Astrocyte of the cerebellum (primary cell): ENCODE measurements around the gene GSTM5.
"Not testable (repeated sequence)": the region's sequence is repeated elsewhere in the genome, so short reads cannot be mapped to it uniquely, and the experiment has no call there.

Source experiments
- DNase-seq: peaks from one replicate; pipeline ENCODE4 v3.0.0-alpha.2; 2011; ENCODE audit warnings: low read depth
- H3K4me3 ChIP-seq: 2 replicates; pipeline ENCODE4 v1.5.1; 2011; ENCODE audit warnings: mild to moderate bottlenecking, low read depth, low read length, moderate library complexity
- CTCF ChIP-seq: IDR thresholded peaks from 2 replicates; pipeline ENCODE4 v1.5.1; 2012; ENCODE audit warnings: low read length, low read depth, moderate library complexity, mild to moderate bottlenecking; ENCODE audit errors: missing control alignments
- in situ Hi-C: cut with HindIII; loops from 2 replicates; pipeline ENCODE4 v1.10.0; 2017; ENCODE audit warnings: low sequenced_read_pairs

The GSTM5 gene

GRCh38 chr1:109711593-109712320, at the start of gene GSTM5:
Gene GSTM5 (plus strand): TSS chr1:109712251. CDS start chr1:109712313, 62 bp downstream.
- peak within 1 kb of the TSS; percentile 26 for H3K4me3 ChIP-seq
- in situ Hi-C loops, DNase-seq: not testable (repeated sequence)

GRCh38 chr1:109664671-109665070, 47.4 kb upstream of the GSTM5 start:
- DNase-seq: no peak
- in situ Hi-C loops: no loop called here
- no peak for TF ChIP-seq CTCF
- no peak overlapping the region for H3K4me3 ChIP-seq

- in situ Hi-C loops: no loop called here
- no peak for TF ChIP-seq CTCF
Observed at GRCh38 chr1:109667452-109668122, 44.5 kb upstream of the GSTM5 start, which contains the start of gene GSTM2. Gene GSTM2 (plus strand): TSS chr1:109668057. CDS start chr1:109668116, 59 bp downstream.

GRCh38 chr1:109668123-109668775, 43.8 kb upstream of the GSTM5 start:
- no peak for DNase-seq
- TF ChIP-seq CTCF: no peak
- H3K4me3 ChIP-seq: peak overlapping the region; percentile 47
- in situ Hi-C loops: no loop called here

More at GRCh38 chr1:109667452-109668122, 44.5 kb upstream of the GSTM5 start, which contains the start of gene GSTM2:
- DNase-seq: peak; percentile 53
- H3K4me3 ChIP-seq: peak within 1 kb of the TSS; percentile 47

GRCh38 chr1:109669246-109669948, 42.7 kb upstream of the GSTM5 start:
- no peak for DNase-seq
- no peak for TF ChIP-seq CTCF
- in situ Hi-C loops: no loop called here
- H3K4me3 ChIP-seq: no peak overlapping the region

- DNase-seq, H3K4me3 ChIP-seq, in situ Hi-C loops: not testable (repeated sequence)
Observed at GRCh38 chr1:109669949-109670302, 42.1 kb upstream of the GSTM5 start.

GRCh38 chr1:109671067-109671466, 41.0 kb upstream of the GSTM5 start:
- TF ChIP-seq CTCF: no peak
- DNase-seq: no peak
- in situ Hi-C loops: no loop called here
- no peak overlapping the region for H3K4me3 ChIP-seq

GRCh38 chr1:109673861-109674260, 38.2 kb upstream of the GSTM5 start:
- in situ Hi-C loops, DNase-seq, H3K4me3 ChIP-seq: not testable (repeated sequence)

GRCh38 chr1:109676683-109677381, 35.2 kb upstream of the GSTM5 start:
- H3K4me3 ChIP-seq, DNase-seq, in situ Hi-C loops: not testable (repeated sequence)
